ENCODE measurements around the gene BLOC1S4. TPM values are rescaled to one million over a fixed set of nuclear protein-coding genes. Genes with fewer than 3 reads are reported as not detected.

Gene BLOC1S4
- total RNA-seq, 1 experiment from 2014 or later = 29.6 TPM

DNA sequence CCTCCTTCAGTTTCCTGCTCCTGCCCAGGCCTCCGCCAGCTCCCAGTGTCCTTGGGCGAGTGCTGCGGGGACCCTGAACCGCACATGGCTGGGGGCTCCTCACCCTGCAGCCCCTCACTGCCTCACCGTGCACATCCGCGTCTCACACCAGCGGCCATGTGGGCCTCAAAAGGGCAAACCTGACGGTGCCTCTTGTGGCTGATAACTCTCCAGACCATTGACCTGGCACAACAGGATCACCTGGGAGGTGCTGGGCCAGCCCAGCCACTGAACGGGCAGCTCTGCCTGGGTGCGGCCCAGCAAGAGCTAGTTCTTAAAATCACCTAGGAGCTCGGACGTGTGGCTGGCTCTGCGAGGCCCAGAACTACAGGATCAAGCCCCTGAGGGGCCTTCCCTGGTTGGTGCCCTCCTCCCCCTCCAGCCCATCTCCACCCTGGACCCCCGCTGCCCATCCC, 26.4 kb upstream of the BLOC1S4 start:
- no peak for DNase-seq (ENCODE audit: low read depth)

DNA sequence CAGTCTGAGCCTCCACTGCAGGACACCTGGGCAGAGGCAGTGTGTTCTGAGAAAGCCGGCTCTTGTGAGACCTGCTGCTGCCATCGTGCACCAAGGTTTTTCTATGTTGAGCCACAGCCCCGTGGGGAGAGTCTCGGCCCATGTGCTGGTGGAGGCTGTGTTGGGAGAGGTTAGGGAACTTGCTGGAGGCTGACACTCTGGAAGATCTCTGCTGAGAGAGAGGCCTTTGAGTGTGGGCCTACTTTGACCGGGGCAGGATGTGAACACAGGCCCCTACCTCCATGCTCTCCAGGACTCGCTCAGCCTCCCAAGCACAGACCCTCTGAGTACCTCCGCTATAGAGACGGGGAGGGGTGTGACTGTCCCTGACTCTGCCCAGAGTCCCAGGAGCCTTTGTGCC, 23.6 kb upstream of the BLOC1S4 start:
- DNase-seq (ENCODE audit: low read depth) = no peak

DNA sequence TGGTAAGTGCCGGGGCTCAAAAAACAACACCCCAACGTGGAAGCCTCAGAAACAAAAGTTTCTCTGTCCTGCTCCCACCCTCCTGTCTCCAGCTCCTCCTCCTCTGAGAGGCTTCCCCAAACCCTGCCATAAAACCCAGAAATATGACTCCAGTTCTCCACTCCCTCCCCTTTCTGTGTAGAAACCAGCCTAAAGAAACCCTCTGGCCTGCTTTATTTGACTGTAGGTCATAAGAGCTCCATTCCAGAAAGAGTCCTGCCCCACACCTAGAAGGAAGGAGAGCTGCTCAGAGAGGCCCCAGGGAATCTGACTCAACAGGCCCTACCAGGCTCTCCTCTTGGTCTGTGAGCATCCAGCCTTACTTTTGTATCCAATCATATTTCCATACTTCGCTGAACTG, 23.2 kb upstream of the BLOC1S4 start:
- DNase-seq (ENCODE audit: low read depth) = peak; percentile 25

DNA sequence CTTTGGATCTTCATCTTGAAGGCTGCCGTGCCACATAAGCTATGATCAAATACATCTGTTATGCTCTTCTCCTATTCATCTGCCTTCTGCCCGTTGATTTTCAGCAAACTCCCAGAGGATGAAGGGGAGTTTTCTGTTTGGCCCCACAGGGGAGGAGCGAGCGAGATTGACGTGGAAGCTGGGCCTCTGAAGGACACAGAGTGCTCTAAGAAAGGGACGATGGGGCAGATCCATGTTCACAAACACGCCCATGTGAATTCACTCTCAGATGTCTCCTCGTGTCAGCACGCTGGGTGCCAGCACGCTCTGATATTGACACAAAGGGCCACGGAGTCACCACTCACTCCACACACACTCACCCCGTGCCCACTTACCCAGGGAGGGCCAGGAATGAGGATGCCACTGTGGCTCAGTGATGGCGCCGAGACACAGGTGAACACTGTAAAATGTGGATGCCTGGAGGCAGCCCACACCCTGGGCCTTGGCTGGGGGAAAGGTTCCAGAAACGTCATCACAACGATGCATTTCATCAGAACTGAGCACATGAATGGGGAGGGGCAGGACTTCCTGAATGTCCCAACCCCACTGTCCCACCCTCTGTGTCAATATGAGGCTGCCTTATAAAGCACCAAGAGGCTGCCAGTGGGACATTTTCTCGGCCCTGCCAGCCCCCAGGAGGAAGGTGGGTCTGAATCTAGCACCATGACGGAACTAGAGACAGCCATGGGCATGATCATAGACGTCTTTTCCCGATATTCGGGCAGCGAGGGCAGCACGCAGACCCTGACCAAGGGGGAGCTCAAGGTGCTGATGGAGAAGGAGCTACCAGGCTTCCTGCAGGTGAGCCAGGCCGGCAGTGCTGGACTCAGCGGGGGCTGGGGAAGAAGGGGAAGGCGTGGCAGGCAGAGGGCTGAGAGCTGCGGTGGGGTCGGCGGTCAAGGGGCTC, 22.5 kb upstream of the BLOC1S4 start, which contains the start of gene S100P:
TSS of gene S100P (plus strand) at position 648 of the 946 bp plus-strand sequence. CDS start at position 703, 55 bp downstream.
- no peak for DNase-seq (ENCODE audit: low read depth)

DNA sequence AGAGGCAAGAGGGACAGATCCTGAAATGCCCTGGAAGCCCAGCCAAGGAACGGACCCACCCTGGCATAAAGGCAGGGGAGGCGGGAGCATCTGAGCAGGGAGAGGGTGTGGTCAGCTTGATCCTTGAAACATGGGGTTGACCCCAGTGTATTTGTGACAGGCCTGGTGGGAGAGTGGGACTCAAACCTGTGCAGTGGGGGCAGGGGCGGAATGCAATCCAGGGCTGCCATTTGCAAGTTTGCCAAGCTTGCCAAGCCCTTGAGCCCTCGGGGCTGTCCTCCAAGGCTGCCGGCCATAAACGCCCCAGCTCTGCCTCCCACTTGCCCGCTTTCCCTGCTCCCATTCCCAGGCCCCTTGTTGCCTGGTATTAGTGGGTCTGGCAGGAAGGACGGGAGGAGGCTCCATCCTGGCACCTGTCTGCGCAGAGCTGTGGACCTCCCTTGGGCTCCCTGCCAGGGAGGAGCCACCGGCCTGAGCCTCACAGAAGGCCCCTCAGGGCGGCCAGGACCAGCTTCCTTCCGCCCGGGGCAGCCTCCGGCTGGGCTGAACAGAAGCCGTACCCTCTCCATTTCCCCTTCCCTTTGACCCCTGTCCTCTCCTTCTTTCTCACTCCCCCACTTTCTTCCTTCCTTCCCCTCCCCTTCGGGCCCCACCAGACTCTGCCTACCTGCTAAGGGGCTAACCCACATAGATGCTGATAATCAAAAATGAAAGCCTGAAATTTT, 21.6 kb upstream of the BLOC1S4 start:
- DNase-seq (ENCODE audit: low read depth) = no peak

DNA sequence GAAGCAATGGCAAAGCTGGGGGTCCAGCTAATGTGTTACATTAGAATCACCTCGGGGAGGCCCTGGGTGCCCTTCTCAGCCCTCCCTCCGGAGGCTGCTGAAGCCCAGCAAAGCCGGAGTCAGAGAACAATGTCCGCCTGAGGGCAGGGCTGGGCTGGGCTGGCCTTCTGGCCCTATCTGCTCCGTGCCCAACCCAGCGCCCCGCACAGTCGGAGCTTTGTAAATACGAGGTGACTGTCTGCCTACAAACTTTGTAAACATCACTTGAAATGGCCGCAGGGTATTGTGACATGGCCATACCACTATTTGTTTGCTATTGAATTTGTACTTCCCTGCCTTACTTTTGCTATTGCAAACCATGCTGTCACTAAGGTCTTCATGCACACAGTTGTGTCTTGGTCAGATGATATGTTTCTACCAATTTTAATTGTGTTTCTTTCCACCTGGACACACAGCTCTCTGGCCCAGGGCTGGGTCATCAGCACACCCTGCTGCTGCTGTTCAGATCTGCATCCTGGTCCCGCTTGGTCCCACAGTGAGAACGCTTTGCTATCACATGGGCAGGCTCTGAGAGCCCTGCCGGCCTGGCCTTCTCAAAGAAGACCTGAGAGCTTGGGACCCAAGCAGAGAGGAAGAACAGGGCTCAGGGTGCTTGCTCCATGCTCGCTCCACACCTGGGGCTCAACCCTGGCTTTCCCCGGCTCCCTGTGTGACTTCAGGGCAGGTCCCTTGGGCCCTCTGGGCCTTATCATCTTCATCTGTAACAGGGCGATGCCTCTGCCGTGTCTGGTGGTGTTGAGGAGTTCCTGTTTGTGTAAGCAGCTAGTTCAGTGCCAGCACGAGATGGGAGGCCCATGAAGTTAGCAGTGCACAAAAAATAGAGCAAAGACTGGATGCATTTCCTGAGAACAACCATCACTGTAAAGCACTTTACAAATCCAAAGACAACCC, 20.0 kb upstream of the BLOC1S4 start:
- no peak for DNase-seq (ENCODE audit: low read depth)

DNA sequence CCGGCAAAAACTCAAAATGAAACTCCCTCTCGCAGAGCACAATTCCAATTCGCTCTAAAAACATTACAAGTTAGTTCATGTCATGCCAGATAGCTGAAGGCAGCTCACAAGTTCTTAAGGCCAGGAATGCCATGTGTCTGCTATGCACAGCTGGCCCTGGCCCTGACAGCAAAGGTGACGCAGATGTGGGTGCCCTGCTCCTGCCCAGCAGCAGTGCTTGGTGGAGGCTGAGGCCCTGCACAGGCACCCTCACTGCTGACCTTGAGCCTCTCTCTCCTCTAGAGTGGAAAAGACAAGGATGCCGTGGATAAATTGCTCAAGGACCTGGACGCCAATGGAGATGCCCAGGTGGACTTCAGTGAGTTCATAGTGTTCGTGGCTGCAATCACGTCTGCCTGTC, 19.4 kb upstream of the BLOC1S4 start:
- DNase-seq (ENCODE audit: low read depth) = no peak

DNA sequence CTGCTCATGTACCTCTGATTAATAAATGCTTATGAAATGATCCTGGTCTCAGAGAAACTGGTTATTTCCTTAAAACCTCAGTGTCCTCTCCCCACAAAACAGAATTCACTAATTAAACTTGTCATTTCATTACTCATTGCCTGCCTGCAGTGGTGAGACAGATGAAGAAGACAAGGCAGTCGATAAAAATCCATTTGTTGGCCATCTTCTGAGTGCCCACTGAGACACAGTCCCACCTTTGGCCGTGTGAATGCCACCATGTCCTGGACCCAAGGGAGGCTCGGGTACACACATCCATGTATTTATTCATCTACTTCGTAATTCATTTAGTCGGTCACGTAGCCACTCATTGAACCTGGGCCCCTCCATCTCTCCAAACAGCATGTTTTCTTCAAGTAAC, 18.8 kb upstream of the BLOC1S4 start:
- DNase-seq (ENCODE audit: low read depth) = no peak

DNA sequence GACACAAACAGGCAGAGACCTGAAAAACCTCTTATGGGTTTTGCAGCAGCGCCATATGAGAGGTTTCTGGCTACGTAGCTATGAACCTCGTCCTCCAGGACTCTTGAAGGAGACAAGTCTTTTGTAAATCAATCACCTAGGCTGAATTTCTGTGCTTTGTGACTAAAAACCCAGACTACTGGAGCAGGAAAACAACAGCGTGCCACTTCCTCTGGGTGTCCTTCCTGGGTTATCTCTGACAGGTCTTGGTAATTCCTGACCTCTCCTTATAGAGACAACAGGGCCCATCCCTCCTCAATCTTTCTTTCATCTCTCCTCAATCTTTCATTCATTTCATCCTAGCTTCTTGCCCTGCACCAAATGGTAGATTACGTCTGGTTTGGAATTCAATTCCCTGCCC, 16.6 kb upstream of the BLOC1S4 start:
- DNase-seq (ENCODE audit: low read depth) = no peak

DNA sequence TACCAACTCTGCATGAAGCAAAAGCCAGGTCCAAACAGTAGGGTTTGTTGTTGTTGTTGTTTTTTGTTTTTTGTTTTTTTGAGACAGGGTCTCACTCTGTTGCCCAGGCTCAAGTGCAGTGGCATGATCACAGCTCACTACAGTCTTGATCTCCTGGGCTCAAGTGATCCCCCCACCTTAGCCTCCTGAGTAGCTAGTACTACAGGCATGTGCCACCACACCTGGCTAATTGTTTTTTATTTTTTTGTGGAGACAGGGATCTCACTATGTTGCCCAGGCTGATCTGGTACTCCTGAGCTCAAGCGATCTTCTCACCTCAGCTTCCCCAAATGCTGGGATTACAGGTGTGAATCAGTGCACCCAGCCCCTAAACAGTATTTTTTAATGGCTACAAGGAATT, 16.1 kb upstream of the BLOC1S4 start:
- no peak for DNase-seq (ENCODE audit: low read depth)

DNA sequence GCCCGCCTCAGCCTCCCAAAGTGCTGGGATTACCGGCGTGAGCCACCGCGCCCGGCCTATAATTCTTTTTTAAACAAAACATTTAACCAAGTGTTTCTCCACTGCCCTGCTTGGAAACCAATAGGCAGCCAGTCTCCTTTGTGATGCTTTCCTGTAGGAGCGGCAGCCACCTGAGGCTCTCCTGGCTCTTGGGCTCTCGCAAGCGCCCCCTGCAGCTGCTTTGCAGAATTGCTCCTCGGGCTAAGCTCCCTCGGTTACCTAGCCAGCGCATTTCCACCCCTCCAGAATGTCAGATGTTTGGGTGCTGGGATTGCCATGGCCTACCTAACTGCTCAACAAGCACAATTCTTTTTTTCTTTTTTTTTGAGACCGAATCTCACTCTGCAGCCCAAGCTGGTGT, 14.6 kb upstream of the BLOC1S4 start:
- DNase-seq (ENCODE audit: low read depth) = no peak

DNA sequence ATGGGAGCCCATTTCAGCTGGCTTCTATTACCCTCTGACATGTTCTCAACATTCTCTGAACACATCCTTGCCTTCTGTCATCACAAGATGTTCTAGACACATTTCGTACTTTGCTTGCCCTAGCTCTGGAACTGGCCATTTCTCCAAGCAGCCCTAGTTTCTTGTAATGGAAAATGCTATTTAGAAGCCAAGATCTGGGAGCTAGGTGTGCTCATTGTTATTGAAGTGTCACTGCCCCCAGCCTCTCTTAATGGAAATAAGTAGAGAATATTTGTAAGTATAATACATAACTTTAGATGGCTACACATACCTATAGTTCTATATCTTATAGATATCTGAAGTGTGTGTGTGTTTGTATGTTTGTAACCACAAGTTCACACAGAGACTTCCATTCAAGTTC, 13.2 kb upstream of the BLOC1S4 start:
- DNase-seq (ENCODE audit: low read depth) = no peak

DNA sequence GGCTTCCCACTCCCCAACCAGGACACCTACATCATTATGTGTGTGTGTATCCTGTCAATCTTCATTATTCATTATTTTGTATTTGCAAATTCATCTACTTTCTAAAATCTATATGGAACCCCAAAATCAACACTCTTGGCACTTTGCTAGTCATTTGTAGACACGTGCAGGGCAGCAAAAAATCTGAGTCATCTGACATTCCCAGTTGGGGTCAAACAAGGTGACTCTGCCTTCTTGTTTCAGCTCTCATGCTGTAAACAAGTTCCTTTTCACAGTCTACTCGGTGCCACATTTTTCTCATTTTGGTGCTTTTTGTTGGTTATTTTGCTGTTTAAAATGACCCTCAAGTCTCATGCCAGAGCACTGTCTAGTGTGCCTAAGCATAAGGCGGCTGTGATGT, 12.2 kb upstream of the BLOC1S4 start:
- peak; percentile 43 for DNase-seq (ENCODE audit: low read depth)

DNA sequence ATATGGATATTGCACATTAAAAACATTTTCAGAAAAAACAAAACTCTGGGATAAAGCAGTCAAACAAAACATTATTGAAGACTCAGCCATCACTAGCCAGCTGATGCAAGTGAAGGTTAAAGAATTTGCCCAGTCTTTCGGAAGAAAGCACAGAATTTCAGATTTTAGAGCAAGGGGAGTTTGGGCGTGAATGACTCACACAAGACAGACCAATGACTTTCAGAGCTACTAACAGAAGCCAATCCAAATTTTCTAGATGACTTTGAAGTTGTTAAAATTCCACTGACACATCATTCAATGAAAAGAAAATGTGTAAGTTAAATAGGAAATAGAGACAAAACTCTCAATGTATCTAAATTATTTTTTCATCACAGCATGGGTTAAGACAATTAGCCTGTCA, 10.3 kb upstream of the BLOC1S4 start:
- DNase-seq (ENCODE audit: low read depth) = no peak

DNA sequence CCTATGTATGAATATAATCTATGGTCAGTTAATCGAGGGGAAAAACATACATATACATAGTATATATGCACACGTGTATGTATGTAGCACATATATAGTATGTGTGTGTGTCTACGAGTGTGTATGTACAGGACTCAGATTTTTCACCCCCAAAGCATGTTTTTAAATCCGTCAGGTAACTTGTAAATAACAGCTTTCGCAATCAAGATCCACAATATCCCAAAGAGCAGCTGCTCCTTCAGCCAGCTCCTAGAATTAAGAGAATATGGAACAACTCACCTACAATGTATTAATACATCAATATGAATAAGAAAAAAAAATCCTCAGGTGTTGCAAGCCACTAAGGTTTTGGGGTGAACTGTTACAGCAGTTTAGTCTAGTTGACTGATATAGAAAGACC, 9.8 kb upstream of the BLOC1S4 start:
- DNase-seq (ENCODE audit: low read depth) = no peak

DNA sequence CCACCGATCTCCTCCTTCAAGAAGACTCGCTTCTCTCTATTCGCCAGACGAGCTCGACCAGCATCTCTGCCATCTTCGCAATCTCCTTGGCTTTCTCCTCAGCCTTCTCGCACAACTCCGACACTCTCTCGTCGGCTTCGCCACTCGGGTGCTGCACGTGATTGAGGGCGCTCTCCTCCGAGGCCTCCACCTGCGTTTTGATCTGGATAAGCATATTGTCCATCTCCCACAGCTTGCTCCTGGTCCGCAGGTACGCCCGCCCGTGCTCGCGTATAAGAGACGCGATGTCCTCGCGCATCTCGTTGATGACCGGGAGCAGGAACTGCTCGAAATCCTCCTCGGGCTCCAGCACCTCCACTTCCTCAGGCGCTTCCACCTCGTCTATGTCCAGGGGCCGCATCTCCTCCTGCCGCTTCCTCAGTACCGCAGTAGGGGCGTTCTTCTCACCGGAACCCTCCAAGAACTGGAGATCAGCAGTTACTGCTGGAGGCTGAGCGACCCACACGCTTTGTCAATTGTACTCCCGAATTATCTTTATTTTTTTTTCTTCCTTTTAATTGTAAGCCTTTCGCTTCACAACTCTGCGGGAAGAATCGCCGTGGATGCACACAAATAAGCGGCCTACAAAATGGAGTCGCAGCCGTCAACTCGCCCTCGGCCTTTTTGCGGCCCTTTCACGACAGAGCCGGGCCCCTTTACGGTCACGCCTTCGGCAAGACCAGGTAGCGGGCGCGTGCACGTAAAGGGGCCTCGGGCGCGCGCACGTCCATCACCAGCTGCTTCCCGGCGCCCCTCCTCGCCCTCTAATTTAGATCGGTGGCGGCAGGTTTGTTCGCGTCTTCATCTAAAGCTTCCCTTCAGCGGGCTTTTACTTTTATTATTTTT, 6.5 kb upstream of the BLOC1S4 start, which contains the start of gene MRFAP1L1:
TSS of gene MRFAP1L1 (minus strand) at position 636 of the 885 bp plus-strand sequence. CDS start at position 400, 236 bp downstream.
- peak; percentile 96 for DNase-seq (ENCODE audit: low read depth)

DNA sequence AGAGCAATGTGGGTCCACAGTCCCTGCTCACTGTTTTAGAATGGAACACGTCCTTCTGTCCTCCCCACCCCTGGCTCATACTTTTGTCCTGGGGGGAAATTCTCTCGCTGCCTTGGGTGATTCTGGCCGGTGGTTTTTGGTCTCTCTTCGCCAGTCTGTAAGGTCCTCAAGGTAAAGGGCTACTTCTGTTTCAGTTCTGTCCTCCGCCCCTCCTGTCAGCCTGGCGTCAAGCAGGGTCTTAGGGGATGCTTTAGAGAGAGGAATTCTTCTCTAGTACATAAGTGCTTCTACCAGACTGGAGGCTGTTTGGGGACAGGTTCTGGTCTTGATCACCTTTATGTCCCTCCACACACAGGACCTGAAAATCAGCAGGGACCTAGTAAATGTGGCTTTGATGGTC, 5.7 kb upstream of the BLOC1S4 start:
- DNase-seq (ENCODE audit: low read depth) = no peak

DNA sequence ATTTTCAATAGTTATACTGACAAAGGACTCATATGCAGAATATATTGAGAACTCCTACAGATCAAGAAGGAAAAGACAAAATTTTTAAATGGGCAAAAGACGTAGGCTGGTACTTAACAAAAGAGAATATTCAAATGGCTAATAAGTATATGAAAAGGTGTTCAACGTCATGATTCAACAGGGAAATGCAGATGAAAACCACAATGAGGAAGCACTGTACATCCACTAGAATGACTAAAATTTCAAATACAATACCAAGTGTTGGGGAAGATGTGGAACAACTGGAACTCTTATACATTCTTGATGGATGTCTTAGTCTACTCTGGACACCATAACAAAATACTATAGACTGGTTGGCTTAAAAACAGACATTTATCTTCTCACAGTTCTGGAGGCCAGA, 5.0 kb upstream of the BLOC1S4 start:
- no peak for DNase-seq (ENCODE audit: low read depth)

DNA sequence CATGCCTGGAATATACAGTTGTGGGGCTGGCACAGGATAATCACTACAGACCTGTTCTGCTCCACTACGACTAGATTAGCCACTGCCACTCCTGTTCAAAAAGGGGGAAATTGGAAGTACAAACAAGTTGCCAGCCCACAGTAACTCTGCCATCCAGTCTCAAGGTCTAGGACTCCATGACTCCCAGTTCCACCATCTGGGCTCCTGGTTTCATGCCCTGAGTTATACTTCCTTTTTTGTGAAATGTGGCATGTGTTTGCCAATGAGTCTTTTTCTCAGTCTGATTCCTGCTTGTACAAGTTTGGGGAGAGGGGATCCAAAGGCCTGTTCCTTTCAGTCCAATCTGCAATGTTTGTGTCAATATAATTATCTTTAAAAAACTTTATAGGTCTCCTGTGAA, 1.0 kb upstream of the BLOC1S4 start:
- DNase-seq (ENCODE audit: low read depth) = no peak

DNA sequence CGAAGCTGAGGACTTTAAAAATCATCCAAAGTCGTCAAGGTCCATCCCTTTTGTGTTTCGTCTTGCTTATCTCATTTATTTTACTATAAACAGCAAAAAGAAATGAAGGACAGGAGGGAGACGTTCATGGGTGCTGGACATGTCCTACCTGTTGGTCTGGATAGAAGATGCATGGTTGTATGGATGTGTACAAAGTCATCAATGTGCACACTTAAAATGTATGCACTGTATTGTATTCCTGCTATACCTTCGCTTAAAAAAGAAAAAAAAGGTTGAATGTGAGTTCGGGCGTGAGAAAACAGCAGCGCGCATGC, 313 bp upstream of the BLOC1S4 start:
- no peak for DNase-seq (ENCODE audit: low read depth)

Measured in LHCN-M2 (cell line).